Umbilical cord (tissue), 2 donors: Measurements from ENCODE around the gene TAGLN2. TPM values are rescaled to one million over a fixed set of nuclear protein-coding genes. Genes with fewer than 3 reads are reported as not detected.
"Not testable (repeated sequence)": the region's sequence is repeated elsewhere in the genome, so short reads cannot be mapped to it uniquely, and the experiment has no call there.

ENCODE experiments used
- DNase-seq: peaks from one replicate; pipeline ENCODE4 v3.0.0-alpha.2; 2015; ENCODE audit warnings: low spot score
- total RNA-seq: library from RNA; depleted of rRNA; stranded (reverse); fragments of >200 nt; gene quantifications from one replicate; pipeline ENCODE4 v1.2.3, GENCODE V29; 2014; ENCODE audit warnings: low replicate concordance; ENCODE audit not compliant: insufficient read depth

The TAGLN2 gene
- total RNA-seq, 1 donor from 2014 or later: 60.7 TPM

- no peak for DNase-seq
Observed at GRCh38 chr1:159921700-159922504, 3.4 kb downstream of the TAGLN2 start.

- DNase-seq: no peak
Observed at GRCh38 chr1:159921251-159921650, 4.1 kb downstream of the TAGLN2 start.

- no peak for DNase-seq
Observed at GRCh38 chr1:159920651-159921050, 4.7 kb downstream of the TAGLN2 start.

GRCh38 chr1:159920202-159920601 is 5.1 kb downstream of the TAGLN2 start:
- DNase-seq: no peak

GRCh38 chr1:159919236-159919865 is 6.0 kb downstream of the TAGLN2 start:
- no peak for DNase-seq

- no peak for DNase-seq
Observed at GRCh38 chr1:159918352-159919200, 6.7 kb downstream of the TAGLN2 start.

GRCh38 chr1:159917533-159918351 is 7.6 kb downstream of the TAGLN2 start:
- no peak for DNase-seq

- DNase-seq: peak; percentile 95
Observed at GRCh38 chr1:159916242-159917051, 8.9 kb downstream of the TAGLN2 start.

- DNase-seq: no peak
Observed at GRCh38 chr1:159915571-159916241, 9.6 kb downstream of the TAGLN2 start.

- no peak for DNase-seq
Observed at GRCh38 chr1:159914252-159915018, 10.9 kb downstream of the TAGLN2 start.

GRCh38 chr1:159913451-159914192 is 11.7 kb downstream of the TAGLN2 start:
- no peak for DNase-seq

GRCh38 chr1:159911326-159912070 is 13.8 kb downstream of the TAGLN2 start:
- DNase-seq: no peak

GRCh38 chr1:159908031-159908940 is 17.0 kb downstream of the TAGLN2 start:
- DNase-seq: no peak

GRCh38 chr1:159906960-159907359 is 18.3 kb downstream of the TAGLN2 start:
- DNase-seq: no peak

- not testable (repeated sequence) for DNase-seq
Observed at GRCh38 chr1:159904036-159904435, 21.3 kb downstream of the TAGLN2 start.

GRCh38 chr1:159902541-159902940 is 22.8 kb downstream of the TAGLN2 start:
- DNase-seq: no peak
